Tibial artery (tissue), 4 donors: ENCODE measurements around the gene TAS1R1.

Source experiments
- DNase-seq, 2 donors: peaks; one replicate each; pipeline ENCODE4 v3.0.0-alpha.2; 2019
- H3K27ac ChIP-seq, 2 donors: fragments of 200-600 bp; sonication (generic) in 1 of 2; 1 replicate in 1 of 2; 2 replicates in 1 of 2; pipeline ENCODE4 v1.5.1; 2018 to 2019; ENCODE audit warnings: mild to moderate bottlenecking in 1 of 2
- H3K27me3 ChIP-seq, 2 donors: fragments of 200-600 bp; sonication (generic) in 1 of 2; one replicate each; pipeline versions ENCODE4 v1.5.1 to v1.6.0; 2016 to 2019
- H3K36me3 ChIP-seq, 3 donors: fragments of 200-600 bp; sonication (generic) in 2 of 3; one replicate each; pipeline ENCODE4 v1.5.1; 2016 to 2019; ENCODE audit warnings: mild to moderate bottlenecking in 2 of 3
- H3K4me1 ChIP-seq, 4 donors: fragments of 200-600 bp; sonication (generic) in 2 of 4; 1 replicate in 3 of 4; 2 replicates in 1 of 4; pipeline ENCODE4 v1.5.1; 2016 to 2019
- H3K4me3 ChIP-seq, 2 donors: fragments of 200-600 bp; sonication (generic) in 1 of 2; 1 replicate in 1 of 2; 2 replicates in 1 of 2; pipeline ENCODE4 v1.5.1; 2018 to 2019; ENCODE audit warnings: mild to moderate bottlenecking in 2 of 2
- H3K9me3 ChIP-seq, 3 donors: fragments of 200-600 bp; sonication (generic) in 1 of 3; one replicate each; pipeline ENCODE4 v1.5.1; 2016 to 2019
- CTCF ChIP-seq, 2 experiments: fragments of 200-600 bp in 1 of 2; fragments of 450-650 bp in 1 of 2; IDR thresholded peaks; one replicate each; pipeline ENCODE4 v1.5.1; 2017 to 2019; ENCODE audit warnings: antibody characterized with exemption in 2 of 2, mild to moderate bottlenecking in 1 of 2, moderate library complexity in 1 of 2
- intact Hi-C: fragments of 100-400 bp; cut with DNase I; formaldehyde crosslinking; loops from one replicate; pipeline ENCODE4 v1.15.0; 2023; ENCODE audit warnings: low total_unique reads

The TAS1R1 gene

GRCh38 chr1:6588128-6588892, 33.2 kb downstream of the TAS1R1 start:
- peaks cover 0 to 82% (median 71%) of the 10 kb centered on the region in 4 donors for H3K4me1 ChIP-seq
- no peak overlapping the region for H3K4me3 ChIP-seq
- peak overlapping the region in 1 of 2 donors; percentile 86 for H3K27ac ChIP-seq
- H3K9me3 ChIP-seq = no peaks in the 10 kb centered on the region
- intact Hi-C loops = loop anchor here (10.0 kb wide), 1 partner anchor 46 kb away; no protein-coding TSS in a partner anchor
- DNase-seq = no peak
- no peak for TF ChIP-seq CTCF (IDR thresholded peaks at IDR 0.05)
- H3K27me3 ChIP-seq = no peaks in the 10 kb centered on the region
- peaks cover 39 to 69% (median 62%) of the 10 kb centered on the region in 3 donors for H3K36me3 ChIP-seq

- no peak for DNase-seq
- no peaks in the 10 kb centered on the region for H3K9me3 ChIP-seq
- no peak overlapping the region for H3K4me3 ChIP-seq
- peak overlapping the region; percentile 54 to 86 for H3K27ac ChIP-seq
- no peaks in the 10 kb centered on the region for H3K27me3 ChIP-seq
- H3K4me1 ChIP-seq = peaks cover 0 to 88% (median 77%) of the 10 kb centered on the region in 4 donors
- H3K36me3 ChIP-seq = peaks cover 46 to 76% (median 69%) of the 10 kb centered on the region in 3 donors
- no peak for TF ChIP-seq CTCF (IDR thresholded peaks at IDR 0.05)
- intact Hi-C loops = loop anchor here (10.0 kb wide), 1 partner anchor 46 kb away; no protein-coding TSS in a partner anchor
These were observed 33.9 kb downstream of the TAS1R1 start for GRCh38 chr1:6588893-6589520.

GRCh38 chr1:6590046-6590445, 34.9 kb downstream of the TAS1R1 start:
- DNase-seq = no peak
- H3K27ac ChIP-seq = peak overlapping the region; percentile 86

GRCh38 chr1:6591222-6591621, 36.1 kb downstream of the TAS1R1 start:
- no peaks in the 10 kb centered on the region for H3K9me3 ChIP-seq
- H3K27me3 ChIP-seq = no peaks in the 10 kb centered on the region
- peak overlapping the region in 1 of 2 donors; percentile 14 for H3K4me3 ChIP-seq
- TF ChIP-seq CTCF (IDR thresholded peaks at IDR 0.05) = peak in 1 of 2 experiments; percentile 8
- H3K36me3 ChIP-seq = peaks cover 68 to 96% (median 92%) of the 10 kb centered on the region in 3 donors
- intact Hi-C loops = no loop called here
- DNase-seq = peak; percentile 78 to 94
- H3K4me1 ChIP-seq = peaks cover 0 to 97% (median 85%) of the 10 kb centered on the region in 4 donors
- peak overlapping the region; percentile 86 for H3K27ac ChIP-seq

More at GRCh38 chr1:6590046-6590445, 34.9 kb downstream of the TAS1R1 start:
- peaks cover 0 to 98% (median 76%) of the 10 kb centered on the region in 4 donors for H3K4me1 ChIP-seq
- peaks cover 56 to 86% (median 80%) of the 10 kb centered on the region in 3 donors for H3K36me3 ChIP-seq
- intact Hi-C loops = no loop called here
- H3K9me3 ChIP-seq = no peaks in the 10 kb centered on the region
- H3K27me3 ChIP-seq = no peaks in the 10 kb centered on the region
- TF ChIP-seq CTCF (IDR thresholded peaks at IDR 0.05) = no peak
- no peak overlapping the region for H3K4me3 ChIP-seq

- DNase-seq = no peak
- H3K27ac ChIP-seq = peak overlapping the region; percentile 86
- no peak for TF ChIP-seq CTCF (IDR thresholded peaks at IDR 0.05)
- no peaks in the 10 kb centered on the region for H3K27me3 ChIP-seq
- H3K36me3 ChIP-seq = peaks cover 72 to 96% (median 95%) of the 10 kb centered on the region in 3 donors
- intact Hi-C loops = no loop called here
- H3K9me3 ChIP-seq = no peaks in the 10 kb centered on the region
- peaks cover 0 to 97% (median 85%) of the 10 kb centered on the region in 4 donors for H3K4me1 ChIP-seq
- H3K4me3 ChIP-seq = peak overlapping the region in 1 of 2 donors; percentile 14
These were observed 36.5 kb downstream of the TAS1R1 start for GRCh38 chr1:6591644-6592043.
